HL-60 (cell line): ENCODE measurements around the gene KLHDC4.

Experiments used
- DNase-seq, 2 experiments: peaks; one replicate each; pipeline ENCODE4 v3.0.0-alpha.2; 2010 to 2020; ENCODE audit warnings: low read depth in 1 of 2, low spot score in 1 of 2
- H3K27ac ChIP-seq: fragments of 250-450 bp; sonication (Bioruptor Pico); replicated peaks from 2 replicates; pipeline ENCODE4 v1.5.1; 2020; ENCODE audit warnings: mild to moderate bottlenecking, moderate library complexity
- H3K27me3 ChIP-seq: fragments of 250-450 bp; sonication (Bioruptor Pico); 2 replicates; pipeline ENCODE4 v1.5.1; 2021; ENCODE audit warnings: mild to moderate bottlenecking, moderate library complexity; ENCODE audit not compliant: insufficient read depth, poor library complexity, severe bottlenecking
- H3K4me3 ChIP-seq: replicated peaks from 2 replicates; pipeline ENCODE4 v1.5.1; 2011; ENCODE audit warnings: mild to moderate bottlenecking, control low read depth, low read length; ENCODE audit not compliant: insufficient read depth
- GABPA ChIP-seq: IDR thresholded peaks from 2 replicates; pipeline ENCODE4 v1.6.1; 2012; ENCODE audit warnings: low read depth
- POLR2AphosphoS5 ChIP-seq: IDR thresholded peaks from 2 replicates; pipeline ENCODE4 v1.6.1; 2012; ENCODE audit warnings: low read depth
- SPI1 ChIP-seq: IDR thresholded peaks from 2 replicates; pipeline ENCODE4 v1.6.1; 2012; ENCODE audit warnings: low read depth, mild to moderate bottlenecking, borderline replicate concordance
- TF ChIP-seq, protein P1 (sequence below): IDR thresholded peaks from 2 replicates; pipeline ENCODE4 v1.6.1; 2012; ENCODE audit warnings: low read depth; ENCODE audit not compliant: insufficient replicate concordance
- TF ChIP-seq, protein P2 (sequence below): IDR thresholded peaks from one replicate; pipeline ENCODE4 v1.5.1; 2011; ENCODE audit warnings: low read length, control low read depth, inconsistent platforms; ENCODE audit not compliant: insufficient read depth

The KLHDC4 gene

DNA sequence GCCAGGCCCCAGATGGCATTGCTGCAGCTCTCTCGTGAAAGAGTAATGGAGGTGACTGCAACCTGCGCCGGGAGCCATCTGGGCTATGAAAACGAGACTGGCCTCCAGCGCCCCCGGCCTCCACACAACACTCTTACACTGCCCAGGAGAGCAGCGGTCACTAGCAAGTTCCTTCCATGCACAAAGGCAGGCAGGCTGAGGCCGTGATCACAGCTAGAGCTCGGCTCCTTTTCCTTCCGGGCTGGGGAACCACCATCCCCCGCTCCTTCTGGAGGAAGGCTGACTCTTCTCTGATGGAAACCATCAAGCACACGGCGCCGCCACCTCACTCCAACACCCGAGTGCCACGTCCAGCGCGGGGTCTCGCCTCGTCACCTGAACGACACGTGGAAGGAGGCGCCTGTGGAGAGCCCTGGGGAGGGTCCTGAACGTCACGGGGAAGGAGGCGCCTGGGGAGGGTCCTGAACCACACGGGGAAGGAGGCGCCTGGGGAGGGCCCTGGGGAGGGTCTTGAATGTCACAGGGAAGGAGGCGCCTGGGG is 61.9 kb downstream of the KLHDC4 start:
- no peak overlapping the region for H3K4me3 ChIP-seq
- peak overlapping the region; percentile 84 for H3K27ac ChIP-seq
- no peak for DNase-seq
- H3K27me3 ChIP-seq: no peaks in the 10 kb centered on the region
- TF ChIP-seq, protein P1, sequence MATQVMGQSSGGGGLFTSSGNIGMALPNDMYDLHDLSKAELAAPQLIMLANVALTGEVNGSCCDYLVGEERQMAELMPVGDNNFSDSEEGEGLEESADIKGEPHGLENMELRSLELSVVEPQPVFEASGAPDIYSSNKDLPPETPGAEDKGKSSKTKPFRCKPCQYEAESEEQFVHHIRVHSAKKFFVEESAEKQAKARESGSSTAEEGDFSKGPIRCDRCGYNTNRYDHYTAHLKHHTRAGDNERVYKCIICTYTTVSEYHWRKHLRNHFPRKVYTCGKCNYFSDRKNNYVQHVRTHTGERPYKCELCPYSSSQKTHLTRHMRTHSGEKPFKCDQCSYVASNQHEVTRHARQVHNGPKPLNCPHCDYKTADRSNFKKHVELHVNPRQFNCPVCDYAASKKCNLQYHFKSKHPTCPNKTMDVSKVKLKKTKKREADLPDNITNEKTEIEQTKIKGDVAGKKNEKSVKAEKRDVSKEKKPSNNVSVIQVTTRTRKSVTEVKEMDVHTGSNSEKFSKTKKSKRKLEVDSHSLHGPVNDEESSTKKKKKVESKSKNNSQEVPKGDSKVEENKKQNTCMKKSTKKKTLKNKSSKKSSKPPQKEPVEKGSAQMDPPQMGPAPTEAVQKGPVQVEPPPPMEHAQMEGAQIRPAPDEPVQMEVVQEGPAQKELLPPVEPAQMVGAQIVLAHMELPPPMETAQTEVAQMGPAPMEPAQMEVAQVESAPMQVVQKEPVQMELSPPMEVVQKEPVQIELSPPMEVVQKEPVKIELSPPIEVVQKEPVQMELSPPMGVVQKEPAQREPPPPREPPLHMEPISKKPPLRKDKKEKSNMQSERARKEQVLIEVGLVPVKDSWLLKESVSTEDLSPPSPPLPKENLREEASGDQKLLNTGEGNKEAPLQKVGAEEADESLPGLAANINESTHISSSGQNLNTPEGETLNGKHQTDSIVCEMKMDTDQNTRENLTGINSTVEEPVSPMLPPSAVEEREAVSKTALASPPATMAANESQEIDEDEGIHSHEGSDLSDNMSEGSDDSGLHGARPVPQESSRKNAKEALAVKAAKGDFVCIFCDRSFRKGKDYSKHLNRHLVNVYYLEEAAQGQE: no peak
- TF ChIP-seq SPI1: no peak
- no peak for TF ChIP-seq POLR2AphosphoS5
- TF ChIP-seq GABPA: no peak
- TF ChIP-seq, protein P2, sequence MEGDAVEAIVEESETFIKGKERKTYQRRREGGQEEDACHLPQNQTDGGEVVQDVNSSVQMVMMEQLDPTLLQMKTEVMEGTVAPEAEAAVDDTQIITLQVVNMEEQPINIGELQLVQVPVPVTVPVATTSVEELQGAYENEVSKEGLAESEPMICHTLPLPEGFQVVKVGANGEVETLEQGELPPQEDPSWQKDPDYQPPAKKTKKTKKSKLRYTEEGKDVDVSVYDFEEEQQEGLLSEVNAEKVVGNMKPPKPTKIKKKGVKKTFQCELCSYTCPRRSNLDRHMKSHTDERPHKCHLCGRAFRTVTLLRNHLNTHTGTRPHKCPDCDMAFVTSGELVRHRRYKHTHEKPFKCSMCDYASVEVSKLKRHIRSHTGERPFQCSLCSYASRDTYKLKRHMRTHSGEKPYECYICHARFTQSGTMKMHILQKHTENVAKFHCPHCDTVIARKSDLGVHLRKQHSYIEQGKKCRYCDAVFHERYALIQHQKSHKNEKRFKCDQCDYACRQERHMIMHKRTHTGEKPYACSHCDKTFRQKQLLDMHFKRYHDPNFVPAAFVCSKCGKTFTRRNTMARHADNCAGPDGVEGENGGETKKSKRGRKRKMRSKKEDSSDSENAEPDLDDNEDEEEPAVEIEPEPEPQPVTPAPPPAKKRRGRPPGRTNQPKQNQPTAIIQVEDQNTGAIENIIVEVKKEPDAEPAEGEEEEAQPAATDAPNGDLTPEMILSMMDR: no peak

DNA sequence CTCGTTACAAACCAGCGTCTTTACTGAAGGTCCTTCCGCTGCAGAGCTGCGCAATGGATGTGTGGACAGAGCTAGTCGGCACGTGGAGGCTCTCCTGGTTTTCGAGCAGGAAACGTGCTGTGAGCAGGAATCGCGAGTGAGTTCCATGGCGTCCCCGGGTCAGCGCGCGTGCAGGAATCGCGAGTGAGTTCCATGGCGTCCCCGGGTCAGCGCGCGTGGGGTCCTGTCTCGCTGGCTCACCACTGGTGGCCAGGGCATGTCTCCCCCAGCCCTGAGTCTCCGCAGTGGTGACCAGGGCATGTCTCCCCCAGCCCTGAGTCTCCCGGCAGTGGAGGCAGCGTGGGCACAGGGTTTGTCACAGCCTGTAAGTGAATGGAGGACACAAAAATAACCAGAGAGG is 62.7 kb downstream of the KLHDC4 start:
- peak overlapping the region; percentile 84 for H3K27ac ChIP-seq
- DNase-seq: peak in 1 of 2 experiments; percentile 39
- H3K27me3 ChIP-seq: no peaks in the 10 kb centered on the region
- H3K4me3 ChIP-seq: no peak overlapping the region
- TF ChIP-seq, protein P2: no peak
- TF ChIP-seq POLR2AphosphoS5: no peak
- no peak for TF ChIP-seq GABPA
- TF ChIP-seq, protein P1: no peak
- TF ChIP-seq SPI1: no peak

DNA sequence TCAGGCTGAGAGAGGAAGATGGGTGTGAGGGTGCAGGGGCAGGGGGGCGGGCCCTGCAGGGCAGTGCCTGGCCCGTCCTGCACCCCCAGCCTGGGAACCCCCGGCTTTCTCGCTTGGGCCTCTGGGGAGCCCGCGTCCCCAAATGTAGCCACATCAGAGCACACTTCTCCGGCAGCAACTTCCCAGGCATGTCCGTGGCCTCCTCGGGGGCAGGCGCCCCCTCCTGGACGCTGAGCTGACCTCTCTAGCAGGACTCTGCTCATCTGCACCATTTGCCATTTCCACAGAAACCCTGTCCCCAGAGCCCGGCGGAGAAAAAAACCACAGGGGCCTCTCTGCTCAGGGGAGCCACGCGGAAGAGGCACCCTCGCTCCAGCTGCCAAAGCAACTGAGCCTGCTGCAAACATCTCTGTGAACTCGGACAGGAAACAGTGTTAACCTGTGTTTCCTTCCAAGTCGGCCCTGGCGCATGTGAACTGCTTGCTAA is 63.4 kb downstream of the KLHDC4 start:
- TF ChIP-seq SPI1 (no peak), GABPA (peak; percentile 40; the same call in 1 of the 2 replicates)
- DNase-seq: peak in 1 of 2 experiments; percentile 86
- Histone ChIP-seq H3K27me3 (no peaks in the 10 kb centered on the region), H3K4me3 (no peak overlapping the region), H3K27ac (peak overlapping the region; percentile 84)

DNA sequence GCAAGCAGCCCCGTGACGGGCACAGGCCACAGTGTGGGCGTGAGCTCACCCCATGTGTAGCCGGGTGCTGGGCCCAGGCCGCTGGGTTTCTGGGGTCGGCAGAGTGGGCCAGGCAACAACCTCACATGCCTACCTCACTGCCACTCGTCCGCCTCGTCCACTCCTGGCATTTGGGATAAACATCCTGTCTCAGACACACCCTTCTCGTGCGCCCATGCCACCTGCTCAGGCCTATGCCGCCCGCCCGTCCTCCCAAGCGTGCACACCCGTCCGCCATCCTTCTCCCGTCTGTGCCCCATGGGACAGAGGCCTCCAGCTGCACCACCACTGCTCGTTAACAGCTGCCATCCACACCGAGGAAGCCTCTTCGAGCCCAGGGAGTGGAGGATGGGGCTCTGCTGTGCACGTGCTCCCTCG is 64.3 kb downstream of the KLHDC4 start:
- DNase-seq: no peak
- TF ChIP-seq, protein P2: no peak
- TF ChIP-seq POLR2AphosphoS5 (no peak), SPI1 (no peak), GABPA (no peak)
- TF ChIP-seq, protein P1: no peak
- H3K27ac ChIP-seq: no peak overlapping the region
- no peaks in the 10 kb centered on the region for H3K27me3 ChIP-seq
- no peak overlapping the region for H3K4me3 ChIP-seq
